Esophagus squamous epithelium (tissue), 4 donors: ENCODE measurements around the gene NECTIN1.

Experiments
- POLR2A ChIP-seq, 4 donors: fragments of 450-650 bp; IDR thresholded peaks; one replicate each; pipeline ENCODE4 v1.6.1; 2017; ENCODE audit warnings: antibody characterized with exemption in 4 of 4, mild to moderate bottlenecking in 4 of 4, moderate library complexity in 3 of 4
- TF ChIP-seq, protein P1 (sequence below), 6 experiments: fragments of 450-650 bp in 4 of 6; fragments of 200-600 bp in 2 of 6; sonication (generic) in 2 of 6; IDR thresholded peaks; one replicate each; pipeline ENCODE4 v1.5.1; 2016 to 2019; ENCODE audit warnings: antibody characterized with exemption in 6 of 6, mild to moderate bottlenecking in 4 of 6, moderate library complexity in 4 of 6

DNA sequence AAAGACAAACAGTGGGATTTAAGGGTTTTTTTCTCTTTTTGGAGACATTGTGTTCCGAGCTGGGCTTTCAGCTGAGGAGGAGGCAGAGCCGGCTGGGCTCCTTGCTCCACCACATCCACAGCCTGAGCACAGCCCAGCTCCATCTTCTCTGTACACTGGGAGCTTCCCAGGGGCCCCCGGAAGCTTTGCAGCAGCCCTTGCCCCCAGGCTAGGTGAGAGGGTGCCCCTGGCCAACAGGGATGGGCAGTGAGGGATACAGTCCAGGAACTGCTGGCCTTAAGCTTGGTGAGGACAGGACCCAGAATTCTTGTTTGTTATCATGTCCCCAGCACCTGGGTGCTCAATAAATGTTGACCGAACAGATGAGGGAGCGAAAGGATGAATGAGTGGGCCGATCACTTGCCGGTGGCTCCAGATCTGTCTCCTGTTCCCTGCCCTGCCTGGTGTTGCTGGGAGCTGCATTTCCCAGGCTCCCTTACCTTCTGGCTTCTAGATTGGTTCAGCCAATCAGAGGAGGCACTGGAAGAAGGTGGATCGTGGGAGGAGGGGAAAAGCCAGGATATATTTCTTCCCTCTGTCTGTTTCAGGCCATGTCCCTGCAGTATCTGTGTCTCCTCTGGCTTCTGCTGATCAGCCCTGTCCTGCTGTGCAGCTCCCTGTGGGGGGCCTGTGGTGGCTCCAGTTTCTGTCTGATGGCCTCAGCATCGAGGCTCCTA is 26.5 kb upstream of the NECTIN1 start:
- TF ChIP-seq, protein P1, sequence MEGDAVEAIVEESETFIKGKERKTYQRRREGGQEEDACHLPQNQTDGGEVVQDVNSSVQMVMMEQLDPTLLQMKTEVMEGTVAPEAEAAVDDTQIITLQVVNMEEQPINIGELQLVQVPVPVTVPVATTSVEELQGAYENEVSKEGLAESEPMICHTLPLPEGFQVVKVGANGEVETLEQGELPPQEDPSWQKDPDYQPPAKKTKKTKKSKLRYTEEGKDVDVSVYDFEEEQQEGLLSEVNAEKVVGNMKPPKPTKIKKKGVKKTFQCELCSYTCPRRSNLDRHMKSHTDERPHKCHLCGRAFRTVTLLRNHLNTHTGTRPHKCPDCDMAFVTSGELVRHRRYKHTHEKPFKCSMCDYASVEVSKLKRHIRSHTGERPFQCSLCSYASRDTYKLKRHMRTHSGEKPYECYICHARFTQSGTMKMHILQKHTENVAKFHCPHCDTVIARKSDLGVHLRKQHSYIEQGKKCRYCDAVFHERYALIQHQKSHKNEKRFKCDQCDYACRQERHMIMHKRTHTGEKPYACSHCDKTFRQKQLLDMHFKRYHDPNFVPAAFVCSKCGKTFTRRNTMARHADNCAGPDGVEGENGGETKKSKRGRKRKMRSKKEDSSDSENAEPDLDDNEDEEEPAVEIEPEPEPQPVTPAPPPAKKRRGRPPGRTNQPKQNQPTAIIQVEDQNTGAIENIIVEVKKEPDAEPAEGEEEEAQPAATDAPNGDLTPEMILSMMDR (IDR thresholded peaks at IDR 0.05): no peak
- TF ChIP-seq POLR2A (IDR thresholded peaks at IDR 0.05): no peak
